ENCODE results near the gene ERICH6.

Gene ERICH6

DNA sequence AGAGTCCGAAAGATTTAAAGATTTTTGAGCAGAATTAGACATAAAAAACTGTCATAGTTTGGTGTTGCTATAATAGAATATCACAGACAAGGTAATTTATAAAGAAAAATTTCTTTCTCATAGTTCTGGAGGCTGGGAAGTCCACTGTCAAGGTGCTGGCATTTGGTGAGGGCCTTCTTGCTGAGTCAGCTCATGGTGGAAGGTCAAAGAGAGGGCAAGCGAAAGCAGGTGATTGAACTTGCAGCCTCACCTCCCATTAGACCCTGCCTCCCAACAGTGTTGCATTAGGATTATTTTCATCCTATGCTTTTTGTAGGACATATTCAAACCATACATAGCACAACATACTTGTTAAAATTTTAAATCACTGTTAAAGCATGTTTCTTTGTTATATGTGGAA, 90.7 kb downstream of the ERICH6 start:
- DNase-seq (ENCODE audit: low spot score in 2 of 2) (no peak), ATAC-seq (replicated peaks; ENCODE audit: extremely low read depth, poor library complexity, severe bottlenecking) (no peak)
- Mint-ChIP-seq H3K9me3 (no peaks in the 10 kb centered on the region), H3K27ac (ENCODE audit: low read depth) (no peak overlapping the region), H3K4me1 (peaks cover 67% of the 10 kb centered on the region), H3K27me3 (no peaks in the 10 kb centered on the region), H3K36me3 (ENCODE audit: insufficient read depth) (peaks cover 34% of the 10 kb centered on the region), H3K4me3 (no peak overlapping the region)

DNA sequence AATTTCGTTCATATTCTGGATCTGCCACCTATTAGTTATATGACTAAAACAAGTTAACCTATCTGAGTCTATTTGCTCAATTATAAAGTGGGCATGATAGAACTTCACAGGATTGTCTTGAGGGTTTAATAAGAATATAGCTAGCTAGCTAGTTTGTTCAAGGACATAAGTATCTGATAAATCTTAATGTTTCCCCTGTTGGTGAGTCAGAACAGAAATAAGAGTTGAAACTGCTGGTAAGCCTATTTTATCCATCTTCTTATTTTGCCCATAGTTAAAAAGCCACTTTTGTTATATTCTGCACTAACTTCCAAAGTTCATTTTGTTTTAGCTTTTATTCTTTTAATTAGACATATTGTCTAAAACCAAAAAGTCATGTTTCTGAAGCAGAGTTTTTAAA, 91.2 kb downstream of the ERICH6 start:
- no peak overlapping the region for H3K27ac Mint-ChIP-seq (ENCODE audit: low read depth)
- no peaks in the 10 kb centered on the region for H3K9me3 Mint-ChIP-seq

DNA sequence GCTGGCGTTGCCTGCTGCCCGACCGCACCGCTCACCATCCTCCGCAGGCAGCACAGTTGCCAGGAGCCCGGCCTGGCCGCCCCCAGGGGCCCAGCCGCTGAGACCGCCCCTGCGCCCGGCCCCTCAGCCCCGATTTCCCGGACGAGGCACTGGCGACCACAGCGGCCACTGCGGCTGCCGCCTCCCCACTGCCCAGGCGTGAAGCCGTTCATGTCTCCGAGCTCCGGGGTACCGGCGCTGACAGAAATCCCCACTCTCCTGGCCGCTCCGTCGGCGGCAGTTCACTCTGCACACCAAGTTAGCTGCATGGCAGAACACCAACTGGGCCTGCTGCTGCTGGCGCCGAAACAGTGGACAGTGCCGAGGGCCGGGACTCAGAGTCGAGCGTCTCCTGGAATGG, 92.1 kb downstream of the ERICH6 start:
- no peak overlapping the region for H3K4me3 Mint-ChIP-seq
- peaks cover 74% of the 10 kb centered on the region for H3K4me1 Mint-ChIP-seq
- H3K27ac Mint-ChIP-seq (ENCODE audit: low read depth), result no peak overlapping the region

More for the DNA sequence above, 91.2 kb downstream of the ERICH6 start:
- no peaks in the 10 kb centered on the region for H3K27me3 Mint-ChIP-seq
- H3K4me1 Mint-ChIP-seq, result peaks cover 70% of the 10 kb centered on the region
- H3K36me3 Mint-ChIP-seq (ENCODE audit: insufficient read depth), result peaks cover 32% of the 10 kb centered on the region
- DNase-seq (ENCODE audit: low spot score in 2 of 2), result no peak
- no peak for ATAC-seq (replicated peaks; ENCODE audit: extremely low read depth, poor library complexity, severe bottlenecking)
- H3K4me3 Mint-ChIP-seq, result no peak overlapping the region

DNA sequence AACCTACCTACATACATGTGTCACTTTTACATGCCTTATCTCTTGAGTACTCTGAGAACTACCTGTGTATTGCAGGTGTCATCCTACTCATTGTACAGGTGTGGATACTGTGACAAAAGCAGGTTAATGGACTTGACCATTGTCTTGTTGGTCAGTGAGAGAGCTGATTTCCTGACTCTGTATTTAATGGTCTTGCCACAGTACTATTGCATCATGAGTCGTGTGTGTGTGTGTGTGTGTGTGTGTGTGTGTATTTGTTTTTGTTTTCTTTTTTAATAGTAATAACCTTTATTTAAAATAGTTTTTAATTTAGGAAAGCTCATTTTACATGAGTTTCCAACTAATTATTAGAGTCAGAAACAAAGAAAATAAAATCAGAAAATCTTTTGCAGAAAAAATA, 92.9 kb downstream of the ERICH6 start:
- Mint-ChIP-seq H3K9me3 (no peaks in the 10 kb centered on the region), H3K4me1 (peaks cover 81% of the 10 kb centered on the region), H3K27ac (ENCODE audit: low read depth) (peak overlapping the region; percentile 39), H3K36me3 (ENCODE audit: insufficient read depth) (peaks cover 39% of the 10 kb centered on the region), H3K27me3 (no peaks in the 10 kb centered on the region), H3K4me3 (peak overlapping the region; percentile 23)
- DNase-seq (ENCODE audit: low spot score in 2 of 2) (no peak), ATAC-seq (replicated peaks; ENCODE audit: extremely low read depth, poor library complexity, severe bottlenecking) (no peak)

More for the DNA sequence above, 92.1 kb downstream of the ERICH6 start:
- no peak for DNase-seq (ENCODE audit: low spot score in 2 of 2)
- no peak for ATAC-seq (replicated peaks; ENCODE audit: extremely low read depth, poor library complexity, severe bottlenecking)
- Mint-ChIP-seq H3K36me3 (ENCODE audit: insufficient read depth) (peaks cover 34% of the 10 kb centered on the region), H3K27me3 (no peaks in the 10 kb centered on the region), H3K9me3 (no peaks in the 10 kb centered on the region)

DNA sequence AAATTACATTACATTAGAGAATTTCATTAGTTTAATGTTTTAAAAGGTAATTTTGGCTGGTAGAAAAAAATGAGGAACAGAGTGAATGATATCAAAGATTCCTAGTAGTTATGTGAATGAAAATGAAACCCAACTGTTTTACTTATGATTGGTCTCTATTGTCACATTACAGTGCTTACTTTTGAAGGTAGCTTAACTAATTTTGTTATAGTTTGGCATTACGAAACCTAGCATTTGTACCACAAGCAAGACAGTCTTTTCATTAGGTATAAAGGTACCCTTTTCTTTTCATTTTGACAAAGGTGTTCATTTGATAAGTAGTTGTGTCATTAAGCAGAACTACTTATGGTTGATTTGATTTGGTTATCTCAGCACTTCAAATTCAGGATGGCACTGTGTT, 93.7 kb downstream of the ERICH6 start:
- no peak for ATAC-seq (replicated peaks; ENCODE audit: extremely low read depth, poor library complexity, severe bottlenecking)
- Mint-ChIP-seq H3K27me3 (no peaks in the 10 kb centered on the region), H3K9me3 (no peaks in the 10 kb centered on the region), H3K4me3 (peak overlapping the region; percentile 23), H3K36me3 (ENCODE audit: insufficient read depth) (peaks cover 37% of the 10 kb centered on the region), H3K4me1 (peaks cover 85% of the 10 kb centered on the region), H3K27ac (ENCODE audit: low read depth) (peak overlapping the region; percentile 39)
- no peak for DNase-seq (ENCODE audit: low spot score in 2 of 2)
